ENCODE measurements around the gene HYAL2. TPM values are rescaled to one million over a fixed set of nuclear protein-coding genes. Genes with fewer than 3 reads are reported as not detected.

HYAL2 gene
- total RNA-seq, 1 experiment from 2014 or later = 35.7 TPM

DNA sequence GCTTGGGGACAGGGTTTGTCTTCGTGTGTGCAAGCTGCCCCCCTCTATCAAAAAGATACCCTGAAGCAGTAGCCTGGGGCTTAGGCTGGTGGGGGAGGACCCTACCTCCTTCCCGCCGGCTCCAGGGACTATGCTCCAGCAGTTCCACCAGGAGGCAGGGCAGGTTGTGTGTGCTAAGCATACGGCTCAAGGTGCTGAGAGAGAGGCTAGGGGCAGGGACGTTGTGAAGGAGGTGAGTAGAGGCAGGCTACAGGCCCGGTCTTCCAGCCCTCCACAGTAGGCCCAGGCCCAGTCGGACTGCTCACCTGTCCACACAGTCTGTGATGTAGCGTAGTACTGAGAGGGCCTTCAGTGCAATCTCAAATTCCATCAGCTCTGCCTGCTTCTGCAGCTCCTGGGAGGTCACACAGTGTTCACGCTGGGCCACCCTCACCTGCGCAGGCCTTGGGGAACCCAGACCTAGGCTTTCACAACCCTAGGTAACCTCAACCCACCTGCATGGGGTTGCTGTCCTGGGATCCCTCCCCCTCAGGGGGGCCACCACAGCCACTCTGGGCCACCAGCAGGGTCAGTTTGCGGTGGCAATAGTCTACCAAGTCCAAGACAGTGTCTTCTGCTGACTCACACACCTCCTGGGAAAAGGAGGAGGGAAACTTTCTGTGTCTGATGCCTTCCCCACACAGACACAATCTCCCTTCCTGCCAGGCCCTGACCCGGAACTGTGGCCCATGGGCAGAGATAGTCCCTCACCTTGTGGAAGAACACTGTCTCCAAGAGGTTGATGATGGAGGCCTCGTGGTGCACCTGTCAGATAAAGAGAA is 20.5 kb upstream of the HYAL2 start:
- no peak for TF ChIP-seq CTCF (IDR thresholded peaks at IDR 0.05; ENCODE audit: unreplicated experiment)
- CTCF ChIA-PET = no interaction called here
- Mint-ChIP-seq H3K4me1 (ENCODE audit: low read depth, unreplicated experiment) (peaks cover 20% of the 10 kb centered on the region), H3K36me3 (ENCODE audit: insufficient read depth, unreplicated experiment) (peaks cover 17% of the 10 kb centered on the region), H3K4me3 (ENCODE audit: low read depth, unreplicated experiment) (no peak overlapping the region), H3K9me3 (ENCODE audit: low read depth, unreplicated experiment) (no peaks in the 10 kb centered on the region), H3K27me3 (ENCODE audit: unreplicated experiment) (peaks cover 31% of the 10 kb centered on the region), H3K27ac (ENCODE audit: unreplicated experiment) (no peak overlapping the region)
- BruUV-seq (replicated peaks) = no TSS peak
- no peak for DNase-seq
- intact Hi-C loops (cut with micrococcal nuclease; ENCODE audit: unreplicated experiment) = no loop called here

- Mint-ChIP-seq H3K4me1 (ENCODE audit: low read depth, unreplicated experiment) (peaks cover 20% of the 10 kb centered on the region), H3K36me3 (ENCODE audit: insufficient read depth, unreplicated experiment) (peaks cover 23% of the 10 kb centered on the region), H3K27ac (ENCODE audit: unreplicated experiment) (no peak overlapping the region), H3K9me3 (ENCODE audit: low read depth, unreplicated experiment) (no peaks in the 10 kb centered on the region), H3K27me3 (ENCODE audit: unreplicated experiment) (peaks cover 31% of the 10 kb centered on the region), H3K4me3 (ENCODE audit: low read depth, unreplicated experiment) (no peak overlapping the region)
- BruUV-seq (replicated peaks) = no TSS peak
- no peak for DNase-seq
- CTCF ChIA-PET = interaction anchor here (0.5 kb wide), 1 partner anchor 151 kb away, joined by 5 read pairs; no protein-coding TSS in a partner anchor
- TF ChIP-seq CTCF (IDR thresholded peaks at IDR 0.05; ENCODE audit: unreplicated experiment) = no peak
- intact Hi-C loops (cut with micrococcal nuclease; ENCODE audit: unreplicated experiment) = no loop called here
Observed at GRCh38 chr3:50341996-50342650, 19.6 kb upstream of the HYAL2 start.

DNA sequence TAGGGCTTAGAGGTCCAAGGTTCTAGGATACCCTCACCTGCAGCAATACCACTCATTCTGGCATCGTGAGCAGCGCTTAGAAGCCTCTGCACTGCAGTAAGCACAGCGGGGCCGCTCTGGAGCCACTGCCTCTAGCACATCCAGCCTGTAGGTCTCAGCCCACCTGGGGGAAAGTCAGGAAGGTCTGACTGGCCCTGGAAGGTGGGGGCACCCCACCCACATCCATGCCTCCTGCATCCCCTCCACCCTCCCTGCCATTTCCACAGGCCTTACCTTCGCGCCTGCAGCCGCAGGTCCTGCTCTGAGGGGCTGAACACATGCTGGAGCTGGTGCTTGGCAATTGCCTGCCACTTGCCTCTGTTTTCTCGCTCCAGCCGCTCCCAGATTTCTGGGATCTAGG is 19.0 kb upstream of the HYAL2 start:
- TF ChIP-seq CTCF (IDR thresholded peaks at IDR 0.05; ENCODE audit: unreplicated experiment) = no peak
- Mint-ChIP-seq H3K27ac (ENCODE audit: unreplicated experiment) (no peak overlapping the region), H3K4me1 (ENCODE audit: low read depth, unreplicated experiment) (peaks cover 20% of the 10 kb centered on the region), H3K9me3 (ENCODE audit: low read depth, unreplicated experiment) (no peaks in the 10 kb centered on the region), H3K27me3 (ENCODE audit: unreplicated experiment) (peaks cover 31% of the 10 kb centered on the region), H3K4me3 (ENCODE audit: low read depth, unreplicated experiment) (no peak overlapping the region), H3K36me3 (ENCODE audit: insufficient read depth, unreplicated experiment) (peaks cover 29% of the 10 kb centered on the region)
- intact Hi-C loops (cut with micrococcal nuclease; ENCODE audit: unreplicated experiment) = no loop called here
- DNase-seq = no peak
- BruUV-seq (replicated peaks) = no TSS peak
- CTCF ChIA-PET = interaction anchor here (0.6 kb wide), 1 partner anchor 60 kb away, joined by 5 read pairs; no protein-coding TSS in a partner anchor

DNA sequence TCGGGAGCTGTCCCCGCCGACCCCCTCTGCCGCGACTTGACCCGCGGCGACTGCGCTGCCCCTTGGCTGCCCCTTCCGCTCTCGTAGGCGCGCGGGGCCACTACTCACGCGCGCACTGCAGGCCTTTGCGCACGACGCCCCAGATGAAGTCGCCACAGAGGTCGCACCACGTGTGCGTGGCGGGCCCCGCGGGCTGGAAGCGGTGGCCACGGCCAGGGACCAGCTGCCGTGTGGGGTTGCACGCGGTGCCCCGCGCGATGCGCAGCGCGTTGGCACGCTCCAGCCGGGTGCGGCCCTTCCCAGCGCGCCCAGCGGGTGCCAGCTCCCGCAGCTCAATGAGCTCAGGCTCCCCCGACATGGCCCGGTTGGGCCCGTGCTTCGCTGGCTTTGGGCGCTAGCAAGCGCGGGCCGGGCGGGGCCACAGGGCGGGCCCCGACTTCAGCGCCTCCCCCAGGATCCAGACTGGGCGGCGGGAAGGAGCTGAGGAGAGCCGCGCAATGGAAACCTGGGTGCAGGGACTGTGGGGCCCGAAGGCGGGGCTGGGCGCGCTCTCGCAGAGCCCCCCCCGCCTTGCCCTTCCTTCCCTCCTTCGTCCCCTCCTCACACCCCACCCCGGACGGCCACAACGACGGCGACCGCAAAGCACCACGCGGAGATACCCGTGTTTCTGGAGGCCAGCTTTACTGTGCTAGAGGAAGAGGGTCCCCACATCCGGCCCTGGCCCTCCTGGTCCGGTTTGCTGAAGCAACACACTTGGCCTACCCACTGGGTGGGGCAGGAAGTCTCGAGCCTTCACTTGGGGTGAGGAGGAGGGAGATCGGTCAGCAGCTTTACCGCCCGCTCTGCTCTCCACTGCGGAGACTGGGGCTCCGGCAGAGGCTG is 18.1 kb upstream of the HYAL2 start, which contains the start of gene RASSF1:
Gene RASSF1, minus strand, starts transcription at position 389 of the 882 bp plus-strand sequence. Its CDS starts 31 bp downstream, at position 358.
- DNase-seq = no peak
- H3K4me3 Mint-ChIP-seq (ENCODE audit: low read depth, unreplicated experiment) = peak within 1 kb of the TSS; percentile 59
- no peaks in the 10 kb centered on the region for H3K9me3 Mint-ChIP-seq (ENCODE audit: low read depth, unreplicated experiment)
- peaks cover 13% of the 10 kb centered on the region for H3K4me1 Mint-ChIP-seq (ENCODE audit: low read depth, unreplicated experiment)
- peak within 1 kb of the TSS; percentile 17 for H3K27ac Mint-ChIP-seq (ENCODE audit: unreplicated experiment)
- CTCF ChIA-PET = interaction anchor here (0.6 kb wide), 1 partner anchor 59 kb away, joined by 5 read pairs; no protein-coding TSS in a partner anchor
- no TSS peak for BruUV-seq (replicated peaks)
- H3K27me3 Mint-ChIP-seq (ENCODE audit: unreplicated experiment) = peaks cover 31% of the 10 kb centered on the region
- TF ChIP-seq CTCF (IDR thresholded peaks at IDR 0.05; ENCODE audit: unreplicated experiment) = no peak
- intact Hi-C loops (cut with micrococcal nuclease; ENCODE audit: unreplicated experiment) = no loop called here
- peaks cover 31% of the 10 kb centered on the region for H3K36me3 Mint-ChIP-seq (ENCODE audit: insufficient read depth, unreplicated experiment)

All from Calu3 (cell line).